WI38 (cell line): ENCODE data around the gene KRT33A.
"Not testable (repeated sequence)": the region's sequence is repeated elsewhere in the genome, so short reads cannot be mapped to it uniquely, and the experiment has no call there.

Experiments
- H3K4me3 ChIP-seq: 2 replicates; pipeline ENCODE4 v1.5.1; 2011; ENCODE audit warnings: low read depth, mild to moderate bottlenecking, control low read depth, low read length
- CTCF ChIP-seq: IDR thresholded peaks from 2 replicates; pipeline ENCODE4 v1.5.1; 2012; ENCODE audit warnings: low read depth, mild to moderate bottlenecking, control low read depth, low read length

Gene KRT33A

GRCh38 chr17:41354536-41354935 is 3.9 kb upstream of the KRT33A start:
- TF ChIP-seq CTCF: no peak
- H3K4me3 ChIP-seq: no peak overlapping the region

- no peak for TF ChIP-seq CTCF
These were observed 2.2 kb upstream of the KRT33A start for GRCh38 chr17:41352597-41353366.

GRCh38 chr17:41351177-41351576 is 549 bp upstream of the KRT33A start:
- H3K4me3 ChIP-seq: no peak overlapping the region
- no peak for TF ChIP-seq CTCF

More at GRCh38 chr17:41352597-41353366, 2.2 kb upstream of the KRT33A start:
- no peak overlapping the region for H3K4me3 ChIP-seq

- no peak overlapping the region for H3K4me3 ChIP-seq
- no peak for TF ChIP-seq CTCF
These were observed 2.5 kb downstream of the KRT33A start for GRCh38 chr17:41347869-41348760.

GRCh38 chr17:41346421-41346820 is 4.2 kb downstream of the KRT33A start:
- H3K4me3 ChIP-seq: not testable (repeated sequence)

- TF ChIP-seq CTCF: no peak
- H3K4me3 ChIP-seq: no peak overlapping the region
These were observed 4.6 kb downstream of the KRT33A start for GRCh38 chr17:41345992-41346391.

GRCh38 chr17:41343029-41343428 is 7.6 kb downstream of the KRT33A start:
- H3K4me3 ChIP-seq: no peak overlapping the region
- TF ChIP-seq CTCF: no peak
